SU-DHL-6 (cell line): Measurements from ENCODE around the gene LRP3.

Experiments used
- CTCF ChIP-seq: fragments of 200-600 bp; sonication (generic); IDR thresholded peaks from one replicate; pipeline ENCODE4 v1.5.1; 2017; ENCODE audit warnings: antibody characterized with exemption, mild to moderate bottlenecking, low read length, moderate library complexity; ENCODE audit not compliant: insufficient read depth, poor library complexity, severe bottlenecking
- EZH2phosphoT487 ChIP-seq: fragments of 200-600 bp; sonication (generic), shearing (Covaris generic); conservative IDR thresholded peaks from 2 replicates; pipeline ENCODE4 v1.6.1; 2018; ENCODE audit warnings: mild to moderate bottlenecking, antibody characterized with exemption, low read length, moderate library complexity, mixed read lengths

- TF ChIP-seq CTCF (no peak), EZH2phosphoT487 (no peak)
These were observed 43.1 kb upstream of the LRP3 start for GRCh38 chr19:33150852-33151518.
